GM19372 (cell line): ENCODE data around the gene SMYD2.
A peak's percentile ranks its signal among the peaks of the same experiment; 100 is the strongest.

Experiments
- ATAC-seq: cut with Tn5 transposase; IDR thresholded peaks from one replicate; pipeline ENCODE4 v1.9.1; 2021; ENCODE audit warnings: mild to moderate bottlenecking, low read depth, moderate library complexity; ENCODE audit not compliant: unreplicated experiment

SMYD2 gene

DNA sequence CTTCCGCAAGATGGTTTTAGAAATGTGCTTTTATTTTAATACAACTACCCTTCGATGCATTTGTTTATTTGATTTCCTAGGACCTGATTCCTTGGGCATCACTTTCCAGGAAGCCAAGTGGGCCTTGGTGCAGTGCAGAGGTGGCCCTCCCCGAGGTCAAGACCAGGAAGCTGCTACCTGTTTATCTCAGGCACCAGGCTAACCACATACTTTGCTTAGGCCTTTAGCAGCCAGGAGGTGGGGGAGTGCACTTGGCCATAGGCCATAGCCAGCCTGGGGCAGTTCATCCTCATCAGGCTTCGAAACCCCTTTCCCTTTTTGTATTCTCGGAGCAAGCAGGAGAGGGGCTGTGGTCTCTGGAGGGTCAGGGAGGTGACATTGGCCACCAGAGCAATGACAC lies 45.4 kb downstream of the SMYD2 start:
- no peak for ATAC-seq

DNA sequence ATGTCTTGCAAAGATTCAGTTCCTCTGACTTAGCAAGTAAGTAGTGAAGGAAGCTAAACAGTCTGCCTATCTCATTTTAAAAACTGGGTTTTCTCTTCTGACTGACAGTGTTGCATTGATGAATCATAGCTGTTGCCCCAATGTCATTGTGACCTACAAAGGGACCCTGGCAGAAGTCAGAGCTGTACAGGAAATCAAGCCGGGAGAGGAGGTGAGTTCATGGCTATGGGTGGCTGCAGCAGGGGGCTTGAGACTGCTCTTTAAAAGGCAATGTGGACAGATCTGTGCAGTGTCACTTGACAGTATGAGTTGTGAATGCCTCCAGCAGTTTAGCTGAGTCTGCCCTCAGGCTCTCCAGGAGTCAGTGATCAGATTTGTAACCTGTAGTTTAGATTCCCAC lies 46.6 kb downstream of the SMYD2 start:
- no peak for ATAC-seq

DNA sequence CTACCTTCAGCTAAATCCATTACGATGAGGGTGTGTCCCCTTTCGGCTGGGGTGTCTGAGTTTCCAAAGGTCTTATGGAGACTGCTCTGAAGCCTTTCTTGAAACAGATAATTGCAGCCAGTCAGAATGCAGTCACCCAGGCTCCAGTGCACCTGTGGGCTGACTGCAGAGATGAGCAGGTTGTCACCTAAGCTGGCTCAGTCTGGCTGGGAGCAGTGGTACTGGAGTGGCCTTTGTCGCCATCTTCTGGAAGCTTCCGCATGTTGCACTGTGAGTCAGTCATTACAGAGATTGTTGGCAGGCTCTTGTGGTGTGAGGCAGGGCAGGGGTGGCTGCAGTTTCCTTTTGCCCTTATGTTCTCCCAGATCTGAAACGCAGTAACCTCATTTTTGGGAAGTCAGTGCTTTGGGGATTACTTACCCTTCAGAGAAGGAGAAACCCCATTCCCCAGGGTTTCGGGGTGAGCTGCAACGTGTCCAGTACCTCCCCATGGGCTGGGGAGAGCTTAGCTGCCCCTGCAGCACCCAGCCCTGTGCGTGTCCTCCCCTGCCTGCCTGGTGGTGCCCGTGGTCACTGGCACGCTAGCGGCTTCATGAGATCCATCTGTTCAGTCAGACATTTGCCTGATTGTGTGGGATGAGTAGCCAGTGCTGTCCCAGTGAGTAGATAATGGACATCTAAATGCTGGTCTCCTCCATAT lies 48.0 kb downstream of the SMYD2 start:
- ATAC-seq = peak; percentile 83

DNA sequence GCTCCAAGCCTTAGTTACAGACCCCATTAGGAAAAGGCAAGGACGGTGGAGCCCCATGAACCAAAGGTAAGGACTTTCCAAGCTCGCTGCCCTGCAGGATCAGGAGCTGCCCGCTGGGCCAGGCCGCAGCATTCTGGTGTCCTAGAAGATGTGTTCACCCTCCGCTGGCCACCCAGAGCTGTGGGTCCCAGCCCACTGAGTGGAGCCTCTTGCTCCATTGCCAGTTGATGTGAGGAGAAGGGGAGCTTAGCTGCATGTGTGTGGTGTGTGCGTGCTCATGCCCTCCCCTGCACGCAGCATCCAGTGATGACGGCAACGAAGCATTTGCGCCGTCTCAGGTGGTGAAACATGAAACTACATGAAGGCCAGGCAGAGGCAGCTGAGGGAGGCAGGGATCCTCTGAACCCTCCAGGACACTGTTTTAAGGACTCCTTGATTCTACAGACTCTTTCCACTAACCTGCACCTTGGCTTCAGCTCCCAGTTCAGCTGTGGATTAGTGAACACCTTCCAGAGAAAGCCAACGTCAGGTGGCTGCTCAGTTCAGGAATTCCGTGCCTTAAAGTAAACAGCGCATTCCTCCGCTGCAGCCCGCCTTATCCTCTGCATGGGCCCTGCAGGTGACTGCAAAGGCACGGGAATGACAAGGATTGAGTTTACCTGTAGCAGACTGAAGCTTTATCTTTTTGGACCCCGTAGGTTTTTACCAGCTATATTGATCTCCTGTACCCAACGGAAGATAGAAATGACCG lies 48.7 kb downstream of the SMYD2 start:
- no peak for ATAC-seq

DNA sequence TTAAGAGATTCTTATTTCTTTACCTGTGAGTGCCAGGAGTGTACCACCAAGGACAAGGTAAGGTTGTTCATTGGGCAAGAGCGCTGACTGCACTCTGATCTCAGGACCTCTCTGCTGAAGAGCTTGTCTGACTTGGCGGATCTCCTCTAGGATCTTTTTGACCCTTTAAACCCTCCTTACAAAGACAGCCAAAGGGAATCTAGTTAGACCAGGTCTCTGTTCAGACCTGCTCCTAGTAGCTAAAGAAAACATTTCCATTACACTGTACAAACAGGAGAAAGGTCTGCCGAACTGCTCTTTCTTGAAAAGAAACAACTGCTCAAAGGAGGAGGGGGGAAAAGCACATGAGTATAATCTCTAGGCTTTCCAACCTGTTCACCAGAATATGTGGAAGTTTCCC lies 49.3 kb downstream of the SMYD2 start:
- ATAC-seq = no peak

DNA sequence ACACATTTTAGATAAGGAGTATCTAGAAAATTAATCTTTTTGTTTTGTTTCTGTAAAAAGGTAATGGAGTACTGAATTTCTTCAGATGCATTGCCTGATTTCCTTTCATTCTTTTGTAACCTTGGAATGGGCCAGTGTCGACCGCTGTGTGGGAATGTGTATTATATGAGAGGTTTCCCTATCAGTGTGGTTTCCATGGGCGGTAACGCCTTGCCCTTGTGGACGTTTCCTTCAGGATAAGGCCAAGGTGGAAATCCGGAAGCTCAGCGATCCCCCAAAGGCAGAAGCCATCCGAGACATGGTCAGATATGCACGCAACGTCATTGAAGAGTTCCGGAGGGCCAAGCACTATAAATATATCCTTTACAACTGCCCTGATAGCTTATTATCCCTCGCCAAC lies 49.8 kb downstream of the SMYD2 start:
- ATAC-seq = no peak

DNA sequence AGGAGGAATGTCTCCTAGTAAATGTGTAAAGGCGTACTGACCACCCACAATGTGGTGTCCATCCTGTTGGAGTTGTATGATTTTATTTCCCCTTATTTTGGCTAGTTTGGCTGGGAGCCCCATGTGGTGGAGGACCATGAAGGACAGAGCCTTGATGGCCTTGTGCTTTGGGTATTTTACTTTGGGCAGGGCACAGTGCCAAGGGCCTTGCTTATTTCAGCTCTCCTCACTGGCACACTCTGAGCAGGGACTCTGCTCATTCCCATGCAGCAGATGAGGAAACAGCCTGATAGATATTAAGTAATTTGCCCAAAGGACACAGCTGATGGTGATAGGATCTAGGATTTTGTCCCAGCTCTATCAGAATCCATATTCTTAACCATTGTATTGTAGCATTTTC lies 50.2 kb downstream of the SMYD2 start:
- no peak for ATAC-seq

DNA sequence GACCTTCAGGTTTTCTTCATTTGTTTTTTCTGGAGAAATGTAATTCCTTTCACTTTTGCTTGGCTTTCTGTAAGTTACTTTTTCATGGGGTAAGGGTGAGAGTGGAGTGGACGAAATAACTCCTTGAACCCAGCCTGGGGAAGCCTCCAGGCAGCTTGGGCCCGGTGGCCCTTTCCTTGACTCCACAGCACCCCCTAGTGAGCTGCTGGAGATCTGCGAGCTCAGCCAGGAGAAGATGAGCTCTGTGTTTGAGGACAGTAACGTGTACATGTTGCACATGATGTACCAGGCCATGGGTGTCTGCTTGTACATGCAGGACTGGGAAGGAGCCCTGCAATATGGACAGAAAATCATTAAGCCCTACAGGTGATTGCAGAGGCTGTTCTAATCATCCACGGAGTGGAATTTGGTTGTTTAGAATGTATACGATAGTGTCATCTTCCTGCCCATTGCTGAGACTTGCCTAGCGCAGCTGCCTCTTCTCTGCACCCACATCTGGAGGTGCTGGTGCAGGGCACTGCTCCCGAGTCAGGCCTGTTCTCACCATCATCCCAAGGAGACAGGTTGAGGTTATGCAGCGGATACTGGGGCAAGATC lies 51.0 kb downstream of the SMYD2 start:
- peak; percentile 35 for ATAC-seq

DNA sequence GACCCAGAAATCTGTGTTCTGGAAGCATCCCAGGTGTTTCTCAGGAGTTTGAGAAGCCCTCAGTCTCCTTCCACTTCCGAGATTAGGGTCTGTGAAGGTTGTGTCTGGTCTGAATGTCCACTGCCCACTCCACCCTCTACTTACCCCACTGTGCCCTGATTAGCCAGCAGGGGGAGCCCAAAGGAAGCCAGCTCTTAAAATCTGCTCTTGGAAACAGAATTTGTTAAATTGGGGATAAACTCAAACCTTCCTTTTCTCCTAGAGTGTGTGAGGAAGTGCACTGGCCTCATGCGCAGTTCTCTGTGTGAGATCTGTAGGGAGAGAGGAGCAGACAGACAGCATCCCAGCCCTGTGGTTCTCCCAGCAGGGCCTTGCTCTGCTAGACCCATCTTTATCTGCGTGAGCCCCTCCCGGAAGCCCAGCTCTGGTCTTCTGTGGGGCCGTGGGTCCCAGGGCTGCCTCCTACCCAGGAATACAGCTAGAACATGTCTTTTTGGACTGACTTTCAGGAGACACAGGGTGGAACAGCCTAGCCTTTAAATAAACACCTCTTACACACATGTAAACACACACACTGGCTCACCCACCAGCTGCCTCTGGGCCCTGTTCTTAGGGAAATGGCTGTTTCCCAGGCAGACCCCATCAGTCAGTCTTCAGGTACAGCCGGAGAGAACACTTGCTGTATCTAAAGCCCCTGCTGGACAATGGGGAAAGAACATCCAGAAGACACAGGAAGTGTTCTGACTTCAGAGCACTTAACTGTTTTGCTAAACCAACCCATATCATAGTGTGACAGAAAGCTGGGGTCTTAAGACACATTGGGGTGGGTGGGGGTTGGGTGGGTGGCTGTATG lies 52.2 kb downstream of the SMYD2 start:
- ATAC-seq = no peak

DNA sequence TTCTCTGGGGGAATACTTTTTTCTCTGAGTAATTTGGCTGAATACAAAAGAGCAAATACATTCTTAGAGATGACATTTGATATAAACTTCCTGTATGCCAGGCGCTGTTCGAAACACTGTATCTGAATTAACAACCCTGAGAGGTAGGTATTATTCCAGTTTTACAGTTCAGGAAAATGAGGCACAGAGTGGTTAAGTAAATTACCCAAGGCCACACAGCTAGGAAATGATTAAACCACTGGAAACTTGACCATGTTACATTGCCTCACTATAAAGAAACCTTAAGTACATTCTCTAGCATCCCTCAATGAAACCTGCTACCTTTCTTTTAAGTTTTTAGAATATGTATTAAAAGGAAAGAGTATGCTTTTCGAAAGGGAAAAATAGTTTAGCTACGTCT lies 54.6 kb downstream of the SMYD2 start:
- ATAC-seq = no peak

DNA sequence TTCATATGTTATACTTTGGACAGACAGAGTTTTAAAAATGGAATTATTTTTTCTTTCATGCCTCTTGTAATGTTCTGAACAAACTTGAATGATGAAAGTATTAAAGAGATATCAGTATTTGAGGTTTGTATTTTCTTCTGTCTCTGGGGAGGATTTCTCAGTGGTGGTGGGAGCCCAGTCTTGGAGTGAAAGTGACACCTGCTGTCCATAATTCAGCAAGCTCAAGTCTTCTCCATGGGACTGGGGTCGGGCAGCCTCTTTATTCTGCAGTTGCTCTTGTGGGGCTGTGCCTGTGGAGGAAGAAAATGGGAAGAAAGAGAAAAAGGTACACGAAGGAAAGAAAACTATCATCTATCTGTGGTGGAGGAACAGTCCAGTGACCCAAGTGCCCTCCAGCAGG lies 56.1 kb downstream of the SMYD2 start:
- no peak for ATAC-seq

DNA sequence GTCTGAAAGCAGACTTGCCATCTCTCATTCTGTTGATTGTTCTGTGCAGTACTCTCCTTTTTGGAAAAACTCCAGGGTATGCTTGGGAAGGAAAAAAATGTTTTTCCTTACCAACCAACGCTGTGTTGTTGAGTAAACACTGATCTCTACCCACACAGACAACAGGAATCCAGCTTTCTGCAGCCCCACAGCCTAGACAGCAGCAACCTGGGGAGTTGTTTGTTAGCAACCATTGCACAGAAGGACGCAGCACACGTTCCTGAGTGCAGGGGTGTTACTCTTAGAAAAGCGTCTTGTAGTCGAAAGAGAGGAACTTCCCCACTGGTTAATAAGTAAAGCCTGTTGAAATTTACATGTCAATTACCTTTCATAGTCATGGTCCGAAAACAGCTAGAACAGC lies 56.6 kb downstream of the SMYD2 start:
- no peak for ATAC-seq

DNA sequence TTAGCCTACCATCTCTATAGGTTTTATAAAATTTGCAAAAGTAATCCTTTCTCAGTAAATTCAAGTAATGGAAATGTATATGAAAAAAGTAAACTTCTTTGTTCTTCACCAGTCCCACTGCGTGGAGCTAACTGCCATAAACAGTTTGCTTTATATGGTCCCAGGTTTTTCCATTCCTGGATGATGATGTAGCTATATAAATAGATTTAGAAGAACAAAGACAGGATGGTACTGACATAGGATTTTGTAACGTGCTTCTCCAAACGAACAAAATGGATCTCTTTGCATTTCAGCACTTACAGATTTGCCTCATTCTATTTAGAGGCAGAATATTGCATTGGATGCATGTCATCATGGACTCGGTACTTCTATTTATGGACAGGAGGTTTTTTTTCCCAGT lies 57.3 kb downstream of the SMYD2 start:
- no peak for ATAC-seq

DNA sequence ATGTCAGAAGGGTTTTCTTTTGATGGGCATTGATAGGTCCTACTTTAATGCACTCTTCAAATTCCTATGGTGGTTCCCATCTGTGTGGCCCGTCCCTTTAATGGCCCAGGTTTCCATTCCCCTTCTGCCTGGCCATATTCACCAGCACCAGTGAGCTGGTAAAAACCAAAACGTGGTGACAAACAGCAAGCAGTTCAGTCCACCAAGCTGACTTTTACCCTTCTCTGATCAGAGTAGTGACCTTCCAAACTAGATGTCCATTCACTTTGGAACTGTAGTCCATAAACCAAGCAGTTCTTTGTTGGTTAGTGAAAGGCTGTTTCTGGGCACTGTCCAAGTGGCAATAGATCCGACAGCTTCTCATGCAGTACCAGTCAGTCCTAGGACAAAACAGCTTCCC lies 60.5 kb downstream of the SMYD2 start:
- no peak for ATAC-seq

DNA sequence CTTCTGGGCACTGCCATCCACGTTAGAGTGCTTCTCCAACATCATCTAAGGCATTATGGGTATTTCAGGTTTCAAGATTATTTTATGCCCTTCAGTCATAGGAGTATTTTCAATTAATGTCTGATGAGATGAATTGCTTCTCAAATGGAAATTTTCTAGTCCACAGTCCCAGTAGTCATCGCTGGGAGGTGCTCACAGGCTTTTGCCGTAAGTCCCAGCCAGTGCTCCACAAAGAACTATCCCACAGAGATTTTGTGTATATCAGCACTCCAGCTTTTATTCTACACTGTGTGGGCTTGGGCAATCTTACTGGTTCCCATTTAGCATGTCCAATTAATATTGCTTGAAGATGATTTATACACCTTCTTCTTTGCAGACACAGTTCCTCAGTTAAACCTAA lies 61.0 kb downstream of the SMYD2 start:
- ATAC-seq = no peak

DNA sequence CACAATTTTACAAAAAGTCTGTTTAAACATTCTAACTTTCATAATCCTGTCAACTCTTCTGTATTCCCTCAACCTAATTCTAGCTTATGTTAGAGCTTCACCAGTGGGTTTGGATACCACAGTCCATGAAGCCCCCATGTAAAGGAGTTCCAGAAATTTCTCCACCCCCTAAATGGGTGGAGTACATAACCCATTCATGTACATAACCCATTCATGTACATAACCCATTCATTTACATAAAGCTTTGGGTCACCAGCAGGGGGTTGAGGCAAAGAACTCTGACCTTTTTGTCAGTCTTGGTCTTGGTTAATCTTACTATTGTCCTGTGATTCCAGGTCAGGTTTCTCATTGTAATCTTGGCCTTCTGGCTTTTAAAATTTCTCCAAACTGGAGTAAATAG lies 61.6 kb downstream of the SMYD2 start:
- ATAC-seq = no peak

DNA sequence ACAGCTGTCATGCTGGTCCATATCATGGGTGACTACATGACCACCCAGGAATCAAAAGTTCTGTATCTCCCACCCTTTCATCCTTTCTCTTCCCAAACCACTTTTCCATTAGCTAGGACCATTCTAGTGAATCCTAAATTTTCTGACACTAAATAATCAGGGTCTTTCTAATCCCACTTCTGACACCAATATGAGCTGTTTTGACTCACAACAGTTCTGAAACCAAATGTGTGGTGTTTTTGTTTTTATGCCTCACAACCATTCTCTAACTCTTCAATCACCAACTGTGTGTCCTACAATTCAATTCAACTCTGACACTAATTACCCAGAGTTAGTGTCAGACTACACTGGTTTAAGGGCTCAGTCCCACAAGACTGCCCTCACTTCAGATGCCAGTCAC lies 63.9 kb downstream of the SMYD2 start:
- no peak for ATAC-seq

DNA sequence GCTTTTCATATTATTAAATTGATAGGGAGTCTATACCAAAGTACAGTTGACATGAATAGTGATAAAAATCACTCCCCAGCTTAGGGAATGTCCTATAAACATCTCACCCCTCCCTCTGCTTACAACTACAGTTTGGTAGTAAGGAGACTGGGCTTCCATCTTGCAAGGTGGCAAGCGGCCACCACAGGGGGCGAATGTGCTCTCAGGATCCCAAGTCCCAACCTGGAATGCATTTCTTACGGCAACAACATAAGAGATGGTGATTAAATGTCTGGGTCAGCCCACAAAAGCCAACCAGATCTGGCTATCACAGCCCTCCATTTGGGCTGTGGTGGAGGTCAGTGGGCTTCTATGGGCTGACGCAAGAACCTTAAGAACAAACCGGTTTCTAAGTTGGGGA lies 68.0 kb downstream of the SMYD2 start:
- no peak for ATAC-seq

DNA sequence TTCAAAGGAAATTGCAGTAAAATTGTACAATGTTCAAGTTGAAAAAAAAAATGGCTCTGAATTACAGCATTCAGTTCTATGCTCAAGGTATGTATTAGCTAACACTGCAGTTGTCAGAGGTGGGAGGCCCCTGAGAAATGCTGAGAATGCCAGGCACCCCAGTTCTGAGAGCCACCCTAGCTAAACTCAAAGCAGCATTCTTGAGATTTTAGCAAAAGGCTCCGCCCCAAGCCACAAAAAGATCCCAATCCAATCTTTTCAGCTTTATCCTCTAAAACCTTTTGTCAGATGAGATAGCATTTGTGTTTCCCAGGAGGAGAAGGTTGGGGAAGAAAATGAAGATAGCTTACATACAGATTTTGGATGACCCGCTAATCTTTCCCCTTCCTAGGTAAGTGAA lies 68.8 kb downstream of the SMYD2 start:
- ATAC-seq = no peak

DNA sequence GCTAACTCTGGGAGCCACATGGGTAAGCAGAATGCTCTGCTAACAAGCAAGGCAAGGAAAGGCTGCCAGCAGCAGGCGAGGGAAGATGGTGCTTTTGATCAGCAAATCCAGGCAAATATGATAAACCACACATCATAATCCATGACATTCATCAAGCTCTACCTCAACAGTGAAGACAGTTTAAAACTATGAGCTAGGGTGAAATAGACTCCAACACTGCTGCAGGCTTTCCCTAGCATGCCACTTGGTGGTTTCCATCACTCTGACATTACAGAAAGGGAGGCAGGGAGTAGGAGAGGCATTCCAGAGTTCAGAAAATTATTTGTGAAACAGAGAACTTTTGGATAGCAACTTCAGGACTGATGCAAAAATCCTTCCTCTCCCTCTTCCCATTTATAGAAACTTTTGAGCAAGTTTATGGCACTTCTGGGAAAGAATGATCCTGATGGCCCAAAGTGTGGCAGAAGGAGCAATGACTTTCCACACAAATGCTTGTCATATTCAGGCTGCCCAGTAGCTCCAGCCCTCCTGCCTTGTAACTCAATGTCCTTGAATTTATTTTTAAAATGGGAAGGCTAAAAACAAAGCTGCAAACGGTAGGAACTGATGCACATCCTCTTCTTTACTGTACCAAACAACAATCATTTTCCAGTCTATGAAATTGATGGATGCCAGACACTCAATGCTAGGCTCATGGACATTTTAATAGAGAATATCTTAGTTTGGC lies 70.8 kb downstream of the SMYD2 start:
- no peak for ATAC-seq
